Activated CD4-positive, alpha-beta memory T cell treated with anti-CD3 and anti-CD28 coated beads for 36 hours (primary cell): ENCODE results near the gene GTF2H2C. TPM values are rescaled to one million over a fixed set of nuclear protein-coding genes. Genes with fewer than 3 reads are reported as not detected.
"Not testable (repeated sequence)": the region's sequence is repeated elsewhere in the genome, so short reads cannot be mapped to it uniquely, and the experiment has no call there.

Experiments used
- CTCF ChIA-PET: fragments of 350-600 bp; sonication (Branson Sonifier 250); formaldehyde crosslinking; loops from one replicate; lab custom pipeline; 2021; ENCODE audit warnings: antibody characterized with exemption, inconsistent platforms; lab: Charles Lee
- POLR2A ChIA-PET: fragments of 350-600 bp; sonication (Branson Sonifier 250); formaldehyde crosslinking; loops from one replicate; lab custom pipeline; 2021; ENCODE audit warnings: antibody characterized with exemption; lab: Charles Lee
- DNase-seq: peaks from one replicate; pipeline ENCODE4 v3.0.0-alpha.2; 2020
- H3K27ac Mint-ChIP-seq: one replicate; pipeline ENCODE4 v1.8.0; 2021; ENCODE audit warnings: mixed read lengths
- H3K27me3 Mint-ChIP-seq: one replicate; pipeline ENCODE4 v1.8.0; 2021; ENCODE audit warnings: mixed read lengths
- H3K36me3 Mint-ChIP-seq: one replicate; pipeline ENCODE4 v1.8.0; 2021; ENCODE audit warnings: mixed read lengths
- H3K4me1 Mint-ChIP-seq: one replicate; pipeline ENCODE4 v1.8.0; 2021; ENCODE audit warnings: low read depth, mixed read lengths
- H3K4me3 Mint-ChIP-seq: one replicate; pipeline ENCODE4 v1.8.0; 2021; ENCODE audit warnings: mild to moderate bottlenecking, mixed read lengths
- H3K9me3 Mint-ChIP-seq: one replicate; pipeline ENCODE4 v1.8.0; 2021; ENCODE audit warnings: mixed read lengths
- intact Hi-C: fragments of 100-400 bp; cut with micrococcal nuclease; formaldehyde crosslinking; loops from one replicate; pipeline ENCODE4 v1.15.1; 2023
- total RNA-seq, 2 experiments: library from RNA; stranded (reverse); gene quantifications; one replicate each; pipeline ENCODE4 v1.2.3, GENCODE V29; 2021

GTF2H2C gene
- total RNA-seq, 2 experiments from 2014 or later, result 40.8 to 46.9 TPM

GRCh38 chr5:69596114-69596840 lies 36.3 kb downstream of the GTF2H2C start:
- H3K4me3 Mint-ChIP-seq, H3K36me3 Mint-ChIP-seq, H3K4me1 Mint-ChIP-seq, CTCF ChIA-PET, H3K27me3 Mint-ChIP-seq, intact Hi-C loops, H3K27ac Mint-ChIP-seq, H3K9me3 Mint-ChIP-seq, POLR2A ChIA-PET, DNase-seq: not testable (repeated sequence)

GRCh38 chr5:69601947-69602346 lies 42.0 kb downstream of the GTF2H2C start:
- H3K27ac Mint-ChIP-seq, H3K36me3 Mint-ChIP-seq, POLR2A ChIA-PET, H3K4me1 Mint-ChIP-seq, CTCF ChIA-PET, H3K9me3 Mint-ChIP-seq, H3K4me3 Mint-ChIP-seq, DNase-seq, H3K27me3 Mint-ChIP-seq, intact Hi-C loops: not testable (repeated sequence)

GRCh38 chr5:69606839-69607238 lies 46.8 kb downstream of the GTF2H2C start:
- POLR2A ChIA-PET, H3K27ac Mint-ChIP-seq, H3K4me3 Mint-ChIP-seq, H3K4me1 Mint-ChIP-seq, H3K9me3 Mint-ChIP-seq, CTCF ChIA-PET, H3K27me3 Mint-ChIP-seq, intact Hi-C loops, DNase-seq, H3K36me3 Mint-ChIP-seq: not testable (repeated sequence)

GRCh38 chr5:69607750-69608149 lies 47.8 kb downstream of the GTF2H2C start:
- DNase-seq, CTCF ChIA-PET, H3K27ac Mint-ChIP-seq, H3K4me3 Mint-ChIP-seq, H3K36me3 Mint-ChIP-seq, H3K9me3 Mint-ChIP-seq, intact Hi-C loops, H3K4me1 Mint-ChIP-seq, H3K27me3 Mint-ChIP-seq, POLR2A ChIA-PET: not testable (repeated sequence)

- POLR2A ChIA-PET, H3K9me3 Mint-ChIP-seq, CTCF ChIA-PET, intact Hi-C loops, H3K4me3 Mint-ChIP-seq, H3K36me3 Mint-ChIP-seq, DNase-seq, H3K4me1 Mint-ChIP-seq, H3K27me3 Mint-ChIP-seq, H3K27ac Mint-ChIP-seq: not testable (repeated sequence)
These were observed 49.0 kb downstream of the GTF2H2C start for GRCh38 chr5:69608861-69609496.

- H3K27ac Mint-ChIP-seq, H3K4me1 Mint-ChIP-seq, DNase-seq, H3K36me3 Mint-ChIP-seq, H3K4me3 Mint-ChIP-seq, CTCF ChIA-PET, H3K27me3 Mint-ChIP-seq, H3K9me3 Mint-ChIP-seq, POLR2A ChIA-PET, intact Hi-C loops: not testable (repeated sequence)
These were observed 54.9 kb downstream of the GTF2H2C start for GRCh38 chr5:69614843-69615242.

GRCh38 chr5:69631879-69632278 lies 71.9 kb downstream of the GTF2H2C start:
- H3K9me3 Mint-ChIP-seq, DNase-seq, POLR2A ChIA-PET, H3K27ac Mint-ChIP-seq, intact Hi-C loops, H3K36me3 Mint-ChIP-seq, H3K4me1 Mint-ChIP-seq, CTCF ChIA-PET, H3K4me3 Mint-ChIP-seq, H3K27me3 Mint-ChIP-seq: not testable (repeated sequence)

Other genes with a start within 250 kb of the GTF2H2C start
- gene CCDC125, start 227.4 kb upstream of the GTF2H2C start, total RNA-seq, result 10 to 100 TPM in 1 of 2 experiments, 1 to 10 TPM in 1; 8.9 to 11.3 TPM
- 10 to 100 TPM; 79.8 to 87.0 TPM for gene AK6, start 190.7 kb upstream of the GTF2H2C start, total RNA-seq
- gene TAF9, start 190.7 kb upstream of the GTF2H2C start, total RNA-seq, result 10 to 100 TPM; 55.8 to 58.3 TPM
- gene RAD17, start 190.4 kb upstream of the GTF2H2C start, total RNA-seq, result 10 to 100 TPM; 26.9 to 31.9 TPM
- under 1 TPM; 0.31 to 0.40 TPM for gene MARVELD2, start 145.1 kb upstream of the GTF2H2C start, total RNA-seq
- under 1 TPM; 0.68 to 0.83 TPM for gene OCLN, start 67.4 kb upstream of the GTF2H2C start, total RNA-seq